ENCODE data around the gene PCBP2.

DNA sequence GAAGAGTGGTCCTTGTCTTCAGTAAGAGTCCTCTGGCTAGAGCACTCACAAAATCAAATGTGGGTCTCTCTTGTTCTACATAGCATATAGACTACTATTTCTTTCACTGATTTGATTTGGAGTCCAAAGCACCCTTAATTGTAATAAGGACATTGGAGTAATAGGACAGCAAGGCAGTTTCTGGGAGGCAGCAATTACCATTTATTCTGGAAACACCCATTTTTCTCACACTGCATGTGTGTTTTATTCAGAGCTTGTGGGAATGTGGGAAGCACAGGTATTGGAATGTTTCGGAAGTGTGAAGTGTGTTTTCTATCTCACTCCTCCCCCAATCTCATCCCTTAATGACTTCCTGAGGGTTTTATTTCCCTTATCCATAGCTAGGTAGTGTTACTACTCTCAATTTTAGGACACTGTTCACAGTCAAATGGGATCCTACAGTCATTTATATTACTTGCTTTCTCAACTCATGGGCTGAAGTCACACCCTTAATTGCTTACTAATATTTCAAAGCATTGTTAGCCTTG is 20.2 kb downstream of the PCBP2 start:
- TF ChIP-seq, protein P1, sequence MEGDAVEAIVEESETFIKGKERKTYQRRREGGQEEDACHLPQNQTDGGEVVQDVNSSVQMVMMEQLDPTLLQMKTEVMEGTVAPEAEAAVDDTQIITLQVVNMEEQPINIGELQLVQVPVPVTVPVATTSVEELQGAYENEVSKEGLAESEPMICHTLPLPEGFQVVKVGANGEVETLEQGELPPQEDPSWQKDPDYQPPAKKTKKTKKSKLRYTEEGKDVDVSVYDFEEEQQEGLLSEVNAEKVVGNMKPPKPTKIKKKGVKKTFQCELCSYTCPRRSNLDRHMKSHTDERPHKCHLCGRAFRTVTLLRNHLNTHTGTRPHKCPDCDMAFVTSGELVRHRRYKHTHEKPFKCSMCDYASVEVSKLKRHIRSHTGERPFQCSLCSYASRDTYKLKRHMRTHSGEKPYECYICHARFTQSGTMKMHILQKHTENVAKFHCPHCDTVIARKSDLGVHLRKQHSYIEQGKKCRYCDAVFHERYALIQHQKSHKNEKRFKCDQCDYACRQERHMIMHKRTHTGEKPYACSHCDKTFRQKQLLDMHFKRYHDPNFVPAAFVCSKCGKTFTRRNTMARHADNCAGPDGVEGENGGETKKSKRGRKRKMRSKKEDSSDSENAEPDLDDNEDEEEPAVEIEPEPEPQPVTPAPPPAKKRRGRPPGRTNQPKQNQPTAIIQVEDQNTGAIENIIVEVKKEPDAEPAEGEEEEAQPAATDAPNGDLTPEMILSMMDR (IDR thresholded peaks at IDR 0.05) = no peak
- TF ChIP-seq POLR2A (IDR thresholded peaks at IDR 0.05; ENCODE audit: low read depth) = no peak
- no peak for TF ChIP-seq POLR2AphosphoS5 (IDR thresholded peaks at IDR 0.05)
- no peak for TF ChIP-seq EP300 (IDR thresholded peaks at IDR 0.05)

Measured in esophagus muscularis mucosa (tissue), 4 donors.